GM19099 (cell line): ENCODE measurements around the gene LOXL3.

ENCODE experiments used
- POLR2A ChIP-seq: IDR thresholded peaks from 3 replicates; pipeline ENCODE4 v1.6.1; 2011; ENCODE audit warnings: low read depth; ENCODE audit not compliant: insufficient read length; ENCODE audit errors: extremely low read depth

The LOXL3 gene

GRCh38 chr2:74529357-74530238, 24.1 kb downstream of the LOXL3 start, which contains the start of the genes AUP1 and HTRA2:
AUP1 (minus strand) TSS chr2:74529706; CDS start chr2:74529629, 77 bp downstream.
HTRA2 (plus strand) TSS chr2:74529933; CDS start chr2:74530007, 74 bp downstream.
- peak; percentile 98 for TF ChIP-seq POLR2A

DNA sequence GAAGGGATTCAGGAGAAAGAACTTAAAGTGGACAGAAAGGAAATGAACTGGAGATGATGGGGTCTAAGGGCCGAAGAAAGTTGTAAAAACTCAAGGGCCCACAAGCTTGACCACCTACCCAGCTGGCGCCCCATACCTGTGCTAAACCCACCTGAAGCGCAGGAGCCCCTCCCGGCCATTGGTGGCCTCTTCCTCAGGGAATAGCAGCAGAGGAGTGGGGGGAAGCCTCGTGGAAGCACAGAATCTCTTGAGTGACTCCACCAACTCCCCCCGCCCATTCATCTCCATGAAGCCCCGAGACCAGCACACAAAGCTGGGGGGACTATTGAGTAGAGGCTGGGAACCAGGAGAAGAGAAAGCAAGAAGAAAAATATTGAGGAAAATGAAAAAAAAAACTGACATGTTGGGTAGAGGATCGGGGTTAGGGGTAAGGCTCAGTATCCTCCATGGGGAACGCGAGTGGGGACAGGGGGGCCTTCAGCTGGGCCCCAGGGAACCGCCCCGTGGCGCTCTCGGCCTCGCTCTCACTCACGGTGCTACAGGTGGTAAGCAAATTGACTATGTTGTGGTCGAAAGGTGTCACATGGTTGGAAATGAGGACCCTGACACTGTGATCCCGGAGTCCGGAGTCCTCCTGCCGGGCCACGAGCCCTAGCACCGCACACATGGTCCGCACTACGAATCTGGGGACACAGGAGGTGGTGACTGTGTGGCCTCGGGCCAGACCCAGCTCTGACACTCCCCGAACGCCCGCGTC, 25.0 kb downstream of the LOXL3 start:
- no peak for TF ChIP-seq POLR2A

DNA sequence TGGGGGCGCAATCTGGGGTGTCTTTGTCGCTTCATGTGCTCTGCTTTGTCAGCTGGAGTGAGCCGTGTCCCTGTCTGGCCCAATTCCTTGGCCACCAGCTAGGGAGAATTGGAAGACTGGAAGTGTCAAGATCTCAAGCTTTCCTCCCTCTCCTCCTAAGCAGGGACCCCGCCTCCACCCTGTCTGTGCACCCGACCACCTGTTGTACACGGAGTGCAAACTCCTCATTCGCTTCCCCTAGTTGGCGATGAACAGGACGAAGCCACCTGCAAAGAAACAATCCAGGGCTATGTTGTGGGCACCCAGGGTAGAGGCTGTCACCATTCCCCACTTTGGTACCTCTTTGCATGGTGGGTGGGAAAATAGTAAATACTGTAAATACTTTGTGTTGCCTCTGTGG, 26.0 kb downstream of the LOXL3 start:
- no peak for TF ChIP-seq POLR2A

DNA sequence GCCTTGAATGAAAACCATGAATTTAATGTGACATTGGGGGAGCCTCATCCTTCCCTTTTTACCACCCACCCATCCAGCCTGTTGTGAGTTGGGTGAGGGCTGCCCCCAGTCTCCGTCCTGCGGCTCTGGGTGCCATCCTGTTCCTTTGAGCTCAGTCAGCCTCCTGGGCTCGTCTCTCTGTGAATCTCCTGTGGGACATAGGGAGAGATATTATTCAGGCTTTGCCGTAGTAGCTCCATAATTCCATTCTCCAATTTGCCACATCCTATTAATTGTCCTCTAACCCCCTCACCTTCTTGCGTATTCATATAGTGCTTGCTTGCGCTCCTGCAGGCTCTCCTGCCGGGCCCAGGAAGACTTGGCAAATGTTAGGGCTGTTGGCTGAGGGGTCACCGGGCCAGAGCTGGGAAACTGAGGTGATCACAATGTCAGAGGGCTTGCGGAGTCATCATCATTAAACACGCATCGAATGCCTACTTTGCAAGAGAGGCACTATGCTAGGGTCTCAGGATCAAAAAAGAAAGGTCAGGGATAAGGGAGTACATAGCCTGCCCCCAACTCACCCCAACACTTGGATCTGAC, 27.0 kb downstream of the LOXL3 start:
- no peak for TF ChIP-seq POLR2A

DNA sequence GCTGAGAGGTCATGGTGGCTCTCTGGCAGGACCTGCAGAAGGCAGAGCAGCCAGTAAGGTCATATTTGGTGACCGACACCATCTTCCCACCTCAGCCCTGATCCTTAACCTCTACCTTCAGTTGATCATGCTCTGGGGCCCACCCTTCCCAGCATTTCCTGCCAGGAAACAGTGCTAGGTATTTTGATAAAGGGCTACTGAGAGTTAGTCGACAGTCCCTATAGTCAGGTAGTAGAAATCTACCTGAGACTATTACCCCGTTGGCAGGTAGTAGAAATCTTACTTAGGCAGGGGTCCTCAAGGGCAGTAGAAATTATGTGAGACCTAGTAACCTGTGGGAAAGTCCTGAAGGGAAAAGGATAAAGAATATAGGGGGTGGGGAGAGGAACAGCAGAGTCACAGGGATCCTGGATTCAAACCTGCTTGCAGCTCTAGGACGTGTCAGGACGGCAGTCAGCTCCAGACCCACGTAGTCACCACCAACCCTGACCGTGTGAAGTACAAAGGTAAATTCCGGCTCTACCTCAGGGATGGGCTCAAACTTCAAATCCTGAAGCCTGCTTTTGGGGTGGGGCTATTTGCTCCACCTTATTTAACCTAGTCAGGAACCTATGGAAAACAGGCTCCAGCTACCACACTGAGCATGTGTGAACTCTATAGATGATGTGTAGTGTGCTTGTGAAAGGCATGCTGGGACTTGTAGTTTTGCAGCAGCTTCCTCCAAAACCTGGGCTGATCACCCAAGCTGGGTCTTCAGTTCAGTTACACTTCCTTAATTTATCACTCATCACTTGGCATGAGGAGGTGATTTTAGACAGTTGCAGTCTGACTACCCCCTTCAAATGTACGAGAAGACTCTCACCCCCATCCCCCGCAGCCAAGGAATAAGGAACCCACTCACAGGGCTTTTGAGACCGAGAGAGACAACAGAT, 27.8 kb downstream of the LOXL3 start, which contains the start of gene DQX1:
TSS of gene DQX1 (minus strand) at position 515 of the 932 bp plus-strand sequence. CDS start at position 13, 502 bp downstream.
- no peak for TF ChIP-seq POLR2A

GRCh38 chr2:74524955-74525716, 28.6 kb downstream of the LOXL3 start:
- TF ChIP-seq POLR2A = no peak

GRCh38 chr2:74524005-74524404, 29.7 kb downstream of the LOXL3 start:
- no peak for TF ChIP-seq POLR2A

DNA sequence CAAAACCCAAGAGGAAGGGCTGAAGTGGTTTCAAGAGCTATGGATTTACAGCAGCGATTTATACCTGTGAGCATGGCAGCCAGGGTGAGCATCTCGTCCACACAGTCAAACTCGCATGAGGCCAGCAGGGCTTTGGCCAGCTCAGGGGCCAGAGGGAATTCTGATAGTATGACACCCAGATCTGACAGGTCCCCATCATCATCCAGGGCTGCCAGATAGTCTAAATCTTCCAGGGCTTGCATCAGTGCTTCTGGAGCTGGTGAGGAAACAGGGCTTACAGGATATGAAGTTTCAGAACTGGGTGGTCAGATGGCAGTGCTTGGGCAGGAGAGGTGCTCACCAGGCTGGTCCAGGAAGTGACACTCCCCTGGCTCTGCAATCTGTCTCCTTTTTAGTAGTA, 31.2 kb downstream of the LOXL3 start:
- no peak for TF ChIP-seq POLR2A

GRCh38 chr2:74516650-74517049, 37.1 kb downstream of the LOXL3 start:
- no peak for TF ChIP-seq POLR2A

- no peak for TF ChIP-seq POLR2A
Observed at GRCh38 chr2:74515981-74516633, 37.6 kb downstream of the LOXL3 start.

DNA sequence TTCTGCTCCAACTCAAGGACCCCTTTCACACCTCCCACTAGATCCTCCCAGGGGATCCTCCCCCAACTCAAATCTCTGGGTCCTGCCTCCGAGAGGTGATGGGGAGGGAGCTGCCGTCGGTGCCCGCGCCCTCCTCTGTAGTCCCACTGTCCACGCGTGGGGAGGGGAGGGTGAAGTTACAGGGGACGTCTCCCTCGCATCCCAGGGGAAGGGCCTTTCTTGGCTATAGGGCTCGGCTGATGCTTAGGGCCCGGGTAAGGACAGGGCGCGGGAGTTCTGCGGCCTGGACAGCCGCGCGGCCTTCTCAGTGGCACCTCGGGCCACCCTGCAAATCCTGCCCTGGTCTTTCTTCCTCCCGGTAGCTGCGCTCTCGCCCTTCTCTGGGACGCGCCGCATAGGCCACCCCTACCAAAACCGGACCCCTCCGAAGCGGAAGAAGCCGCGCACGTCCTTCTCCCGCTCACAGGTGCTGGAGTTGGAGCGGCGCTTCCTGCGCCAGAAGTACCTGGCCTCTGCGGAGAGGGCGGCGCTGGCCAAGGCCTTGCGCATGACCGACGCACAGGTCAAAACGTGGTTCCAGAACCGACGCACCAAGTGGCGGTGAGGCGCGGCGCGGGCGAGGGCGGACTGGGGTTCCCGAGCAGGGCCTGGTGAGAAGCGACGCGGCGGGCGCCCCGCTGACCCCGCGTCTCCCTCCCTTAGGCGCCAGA, 38.3 kb downstream of the LOXL3 start:
- no peak for TF ChIP-seq POLR2A

DNA sequence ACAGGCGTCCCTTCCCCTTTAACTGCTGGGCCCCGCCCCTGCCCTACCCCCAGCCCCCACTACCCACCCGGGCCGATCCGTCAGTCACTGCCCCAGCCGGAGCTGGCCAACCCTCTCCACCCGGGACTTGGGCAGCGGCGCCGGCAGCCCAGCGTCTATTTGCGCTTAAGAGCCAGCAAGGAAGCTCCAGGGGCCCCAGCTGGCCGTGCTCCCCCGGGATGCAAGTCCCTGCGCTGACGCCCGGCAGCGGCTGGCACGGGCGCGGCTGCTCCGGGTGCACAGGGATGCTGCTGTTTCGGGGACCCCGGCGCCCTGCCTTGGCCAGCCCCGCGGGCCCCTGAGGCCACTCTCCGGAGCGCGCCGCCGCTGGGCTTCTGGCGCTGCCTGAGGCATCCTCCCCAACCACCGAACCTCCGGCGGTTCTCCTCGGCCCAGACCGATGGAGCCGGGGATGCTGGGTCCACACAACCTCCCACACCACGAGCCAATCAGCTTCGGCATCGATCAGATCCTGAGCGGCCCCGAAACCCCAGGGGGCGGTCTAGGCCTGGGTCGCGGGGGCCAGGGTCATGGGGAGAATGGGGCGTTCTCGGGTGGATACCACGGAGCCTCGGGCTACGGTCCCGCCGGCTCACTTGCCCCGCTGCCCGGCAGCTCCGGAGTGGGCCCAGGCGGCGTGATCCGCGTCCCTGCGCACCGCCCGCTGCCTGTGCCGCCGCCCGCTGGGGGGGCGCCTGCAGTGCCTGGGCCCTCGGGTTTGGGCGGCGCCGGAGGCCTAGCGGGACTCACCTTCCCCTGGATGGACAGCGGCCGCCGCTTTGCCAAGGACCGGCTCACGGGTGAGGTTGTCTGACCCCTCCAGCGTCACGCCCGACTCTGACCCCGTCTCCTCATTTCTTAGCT, 39.1 kb downstream of the LOXL3 start, which contains the start of gene TLX2:
TSS of gene TLX2 (plus strand) at position 83 of the 903 bp plus-strand sequence. CDS start at position 440, 357 bp downstream.
- TF ChIP-seq POLR2A = no peak
